Neuron (in vitro differentiated cells): Measurements from ENCODE around the gene ZCCHC2.

ENCODE experiments used
- H2AFZ ChIP-seq: one replicate; pipeline ENCODE4 v1.6.1; 2013; ENCODE audit warnings: low read depth, mild to moderate bottlenecking, inconsistent platforms, low read length, moderate library complexity
- H3K27me3 ChIP-seq: one replicate; pipeline ENCODE4 v1.6.1; 2013; ENCODE audit warnings: low read length; ENCODE audit not compliant: insufficient read depth
- H3K36me3 ChIP-seq: one replicate; pipeline ENCODE4 v1.6.1; 2013; ENCODE audit warnings: low read length; ENCODE audit not compliant: insufficient read depth
- H3K4me1 ChIP-seq: one replicate; pipeline ENCODE4 v1.6.1; 2013; ENCODE audit warnings: low read length; ENCODE audit not compliant: insufficient read depth
- H3K4me3 ChIP-seq: 2 replicates; pipeline ENCODE4 v1.5.1; 2013; ENCODE audit warnings: mild to moderate bottlenecking, low read length, moderate library complexity
- H3K9me3 ChIP-seq: one replicate; pipeline ENCODE4 v1.6.1; 2013; ENCODE audit warnings: low read length

ZCCHC2 gene

DNA sequence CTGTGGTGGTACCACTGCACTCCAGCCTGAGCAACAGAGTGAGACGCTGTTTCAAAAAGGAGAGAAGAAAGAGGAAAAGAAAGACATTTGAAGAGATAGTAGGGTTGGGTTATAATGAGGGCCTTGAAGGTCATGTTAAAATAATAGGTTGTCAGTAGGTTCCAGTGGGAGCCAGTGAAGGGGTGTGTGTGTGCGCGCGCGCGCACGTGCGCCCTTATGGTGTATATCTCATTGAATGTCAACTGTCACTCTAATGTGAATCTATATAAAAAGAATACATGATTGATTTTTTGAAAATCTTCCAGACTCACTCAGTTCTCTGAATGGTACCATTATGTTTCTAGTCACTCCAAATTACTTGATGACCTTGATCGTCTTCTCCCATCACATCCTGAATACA, 9.1 kb downstream of the ZCCHC2 start:
- Histone ChIP-seq H3K9me3 (no peaks in the 10 kb centered on the region), H3K4me3 (no peak overlapping the region), H2AFZ (no peak overlapping the region), H3K36me3 (no peaks in the 10 kb centered on the region), H3K27me3 (no peaks in the 10 kb centered on the region), H3K4me1 (peaks cover 11% of the 10 kb centered on the region)

DNA sequence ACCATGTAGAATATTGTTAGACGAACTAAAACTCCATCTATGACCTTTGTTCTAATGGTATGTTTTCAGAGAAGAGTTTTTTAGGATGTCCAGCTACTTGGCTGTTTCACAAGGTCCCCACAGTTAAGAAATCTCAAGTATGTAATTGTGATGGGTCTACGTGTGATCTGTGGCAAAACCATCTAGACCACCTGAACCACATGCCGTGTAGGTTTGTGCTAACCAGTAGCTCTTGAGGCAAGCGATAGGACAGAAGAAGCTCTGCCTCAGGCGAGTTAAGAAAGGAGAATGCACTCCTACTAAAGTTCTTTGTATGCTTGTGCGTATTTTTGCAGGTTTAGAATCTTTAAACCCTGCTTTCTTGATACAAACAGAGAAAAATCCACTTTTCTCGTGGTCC, 13.2 kb downstream of the ZCCHC2 start:
- H2AFZ ChIP-seq: no peak overlapping the region
- H3K27me3 ChIP-seq: no peaks in the 10 kb centered on the region
- peaks cover 2% of the 10 kb centered on the region for H3K9me3 ChIP-seq
- no peak overlapping the region for H3K4me3 ChIP-seq
- no peaks in the 10 kb centered on the region for H3K36me3 ChIP-seq
- peaks cover under 1% of the 10 kb centered on the region for H3K4me1 ChIP-seq

GRCh38 chr18:62537042-62537894, 14.4 kb downstream of the ZCCHC2 start:
- H3K36me3 ChIP-seq: no peaks in the 10 kb centered on the region
- H3K4me1 ChIP-seq: no peaks in the 10 kb centered on the region
- H3K4me3 ChIP-seq: no peak overlapping the region
- no peak overlapping the region for H2AFZ ChIP-seq
- no peaks in the 10 kb centered on the region for H3K27me3 ChIP-seq
- peaks cover 2% of the 10 kb centered on the region for H3K9me3 ChIP-seq

- Histone ChIP-seq H3K4me3 (no peak overlapping the region), H3K9me3 (peaks cover 2% of the 10 kb centered on the region)
These were observed 15.1 kb downstream of the ZCCHC2 start for GRCh38 chr18:62537946-62538345.

GRCh38 chr18:62538881-62539280, 16.1 kb downstream of the ZCCHC2 start:
- Histone ChIP-seq H3K36me3 (peaks cover 9% of the 10 kb centered on the region), H3K4me1 (no peaks in the 10 kb centered on the region), H2AFZ (no peak overlapping the region), H3K9me3 (peaks cover 2% of the 10 kb centered on the region), H3K4me3 (no peak overlapping the region), H3K27me3 (no peaks in the 10 kb centered on the region)

More at GRCh38 chr18:62537946-62538345, 15.1 kb downstream of the ZCCHC2 start:
- H3K4me1 ChIP-seq: no peaks in the 10 kb centered on the region
- H2AFZ ChIP-seq: no peak overlapping the region
- no peaks in the 10 kb centered on the region for H3K27me3 ChIP-seq
- no peaks in the 10 kb centered on the region for H3K36me3 ChIP-seq

GRCh38 chr18:62539284-62540165, 16.7 kb downstream of the ZCCHC2 start:
- H2AFZ ChIP-seq: no peak overlapping the region
- peaks cover 2% of the 10 kb centered on the region for H3K9me3 ChIP-seq
- H3K27me3 ChIP-seq: no peaks in the 10 kb centered on the region
- peaks cover 13% of the 10 kb centered on the region for H3K36me3 ChIP-seq
- H3K4me3 ChIP-seq: no peak overlapping the region
- no peaks in the 10 kb centered on the region for H3K4me1 ChIP-seq

DNA sequence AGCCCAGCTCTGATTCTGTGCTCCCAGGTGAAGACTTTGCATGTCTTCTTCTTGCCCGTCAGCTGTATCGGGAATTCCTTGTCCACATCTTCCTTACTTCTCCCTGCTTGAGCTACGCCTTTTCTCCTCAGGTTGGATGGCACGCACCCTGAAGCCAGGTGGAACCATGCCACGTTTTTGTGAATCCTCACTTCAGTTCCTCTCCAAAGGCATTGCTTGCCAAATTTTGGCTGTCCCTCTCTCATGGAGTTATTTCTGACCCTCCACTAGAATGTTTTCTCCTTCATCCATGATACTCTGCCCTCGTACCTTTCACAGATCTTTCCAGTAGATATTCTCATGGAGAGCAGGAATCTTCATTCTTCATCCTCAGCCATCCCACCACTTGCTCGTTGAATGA, 20.2 kb downstream of the ZCCHC2 start:
- Histone ChIP-seq H2AFZ (no peak overlapping the region), H3K27me3 (no peaks in the 10 kb centered on the region), H3K9me3 (no peaks in the 10 kb centered on the region), H3K4me1 (no peaks in the 10 kb centered on the region), H3K4me3 (no peak overlapping the region), H3K36me3 (peaks cover 19% of the 10 kb centered on the region)

DNA sequence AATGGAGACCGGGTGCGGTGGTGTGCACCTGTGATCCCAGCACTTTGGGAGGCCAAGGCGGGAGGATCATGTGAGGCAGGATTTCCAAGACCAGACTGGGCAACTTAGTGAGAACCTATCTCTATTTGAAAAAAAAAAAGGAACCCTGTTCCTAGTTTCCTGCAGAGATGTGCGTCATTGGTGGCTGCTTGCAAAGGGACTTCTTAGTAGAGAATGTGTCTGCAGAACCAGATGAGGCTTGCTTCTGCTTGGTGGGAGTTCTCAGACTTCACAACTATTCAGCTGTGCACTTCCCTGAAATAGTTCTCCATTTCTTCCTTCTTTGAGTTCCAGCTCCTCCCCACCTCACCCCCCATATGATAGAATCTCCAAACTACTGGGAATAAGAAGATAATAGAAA, 22.3 kb downstream of the ZCCHC2 start:
- no peaks in the 10 kb centered on the region for H3K27me3 ChIP-seq
- no peaks in the 10 kb centered on the region for H3K9me3 ChIP-seq
- H3K4me3 ChIP-seq: no peak overlapping the region
- H3K4me1 ChIP-seq: no peaks in the 10 kb centered on the region
- H3K36me3 ChIP-seq: peaks cover 19% of the 10 kb centered on the region
- no peak overlapping the region for H2AFZ ChIP-seq

DNA sequence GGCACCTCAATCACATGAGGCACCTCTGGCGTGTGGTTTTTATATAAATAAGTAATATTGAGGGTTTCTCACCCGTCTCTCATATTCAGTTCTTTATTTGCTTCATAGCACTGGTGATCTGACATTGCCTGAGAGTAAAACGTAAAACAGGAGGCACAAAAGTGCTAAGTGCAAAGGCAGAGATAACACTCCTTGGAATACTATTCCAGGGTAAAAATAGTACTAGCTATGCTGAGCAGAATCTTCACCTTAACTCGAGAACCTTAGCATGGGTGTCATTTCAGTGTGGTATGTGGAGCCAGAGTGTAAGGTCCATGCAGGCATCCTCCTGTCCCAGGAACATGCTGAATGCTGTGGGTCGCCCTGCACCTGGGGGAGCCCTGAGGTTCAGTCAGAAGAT, 26.9 kb downstream of the ZCCHC2 start:
- H2AFZ ChIP-seq: no peak overlapping the region
- H3K4me1 ChIP-seq: no peaks in the 10 kb centered on the region
- H3K4me3 ChIP-seq: no peak overlapping the region
- peaks cover 22% of the 10 kb centered on the region for H3K36me3 ChIP-seq
- no peaks in the 10 kb centered on the region for H3K27me3 ChIP-seq
- H3K9me3 ChIP-seq: no peaks in the 10 kb centered on the region

DNA sequence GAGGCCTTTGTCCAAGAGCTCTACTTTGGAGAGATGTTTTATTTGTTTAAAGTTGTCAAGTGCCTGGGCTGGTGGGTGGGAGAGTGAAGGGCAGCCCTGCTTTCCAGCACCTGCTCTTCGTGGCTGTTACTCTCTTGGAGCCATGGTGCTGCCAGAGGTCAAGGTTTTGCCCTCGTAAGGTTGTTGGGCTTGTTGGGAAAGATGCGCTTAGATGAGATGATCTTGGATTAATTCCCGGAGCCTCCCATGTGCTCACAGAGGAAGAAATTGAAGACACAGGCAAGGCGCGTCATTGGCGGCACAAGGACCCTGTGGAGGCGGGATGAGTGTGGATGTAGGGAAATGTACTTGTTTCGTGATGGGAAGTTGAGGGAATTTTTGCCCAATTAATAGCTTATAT, 27.9 kb downstream of the ZCCHC2 start:
- no peak overlapping the region for H3K4me3 ChIP-seq
- peaks cover 18% of the 10 kb centered on the region for H3K36me3 ChIP-seq
- no peaks in the 10 kb centered on the region for H3K4me1 ChIP-seq
- no peak overlapping the region for H2AFZ ChIP-seq
- no peaks in the 10 kb centered on the region for H3K27me3 ChIP-seq
- no peaks in the 10 kb centered on the region for H3K9me3 ChIP-seq

GRCh38 chr18:62551972-62552513, 29.2 kb downstream of the ZCCHC2 start:
- H3K4me1 ChIP-seq: no peaks in the 10 kb centered on the region
- no peak overlapping the region for H3K4me3 ChIP-seq
- no peaks in the 10 kb centered on the region for H3K9me3 ChIP-seq
- H3K36me3 ChIP-seq: peaks cover 24% of the 10 kb centered on the region
- no peak overlapping the region for H2AFZ ChIP-seq
- no peaks in the 10 kb centered on the region for H3K27me3 ChIP-seq

DNA sequence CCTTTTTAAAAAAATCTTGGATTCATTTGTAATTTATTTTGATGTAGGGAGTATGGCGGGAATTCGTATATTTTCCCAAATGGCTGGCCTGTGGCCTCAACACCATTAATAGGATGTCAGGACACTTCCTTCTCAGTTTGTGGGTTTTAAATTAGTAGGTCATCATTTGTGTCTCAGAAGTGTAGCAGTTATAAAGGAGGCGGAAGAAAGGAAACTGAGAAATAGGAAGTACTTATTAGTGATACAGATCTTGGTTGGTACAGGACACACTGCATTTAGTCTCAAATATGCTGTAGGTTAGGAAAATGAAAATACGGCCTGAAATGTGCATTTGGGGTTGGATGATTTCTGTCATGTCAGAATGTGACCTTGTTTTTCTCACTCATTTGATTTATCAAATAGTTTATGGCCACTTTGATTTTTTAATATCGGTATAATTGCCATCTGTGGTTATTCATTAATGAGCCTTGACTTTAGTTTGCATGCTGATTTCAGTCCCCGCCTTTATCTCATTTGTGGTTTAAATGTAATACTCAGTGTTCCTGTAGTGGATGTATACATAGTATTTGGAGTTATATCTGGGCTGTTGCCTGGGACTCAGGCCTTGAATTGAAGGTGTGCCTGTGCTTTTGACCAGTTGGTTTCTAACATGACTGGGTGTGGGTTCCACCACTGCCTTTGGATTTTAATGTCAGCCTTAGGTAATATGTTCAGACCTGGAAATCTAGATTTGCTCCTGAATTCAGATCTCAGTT, 31.4 kb downstream of the ZCCHC2 start:
- no peak overlapping the region for H3K4me3 ChIP-seq
- no peaks in the 10 kb centered on the region for H3K27me3 ChIP-seq
- no peaks in the 10 kb centered on the region for H3K4me1 ChIP-seq
- H3K36me3 ChIP-seq: peaks cover 32% of the 10 kb centered on the region
- H2AFZ ChIP-seq: no peak overlapping the region
- no peaks in the 10 kb centered on the region for H3K9me3 ChIP-seq
